ENCODE measurements around the gene TNFSF10.

Gene TNFSF10

DNA sequence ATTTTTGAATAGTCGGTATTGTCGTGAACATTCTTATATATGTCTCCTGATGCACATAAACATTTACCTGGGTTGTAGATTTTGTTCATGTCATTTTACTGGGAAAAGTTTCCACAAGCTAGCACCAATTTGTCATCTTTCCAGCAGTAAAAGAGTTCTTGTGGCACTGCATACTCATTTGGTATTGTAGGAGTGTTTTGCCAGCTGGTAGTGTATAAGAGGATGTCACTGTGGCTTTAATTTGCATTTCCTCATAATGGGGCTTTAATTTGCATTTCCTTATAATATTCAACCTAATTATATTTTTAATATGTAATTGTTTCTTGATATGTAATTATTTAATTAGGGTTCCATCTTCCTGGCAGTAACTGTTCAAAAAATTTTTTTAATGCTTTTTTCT lies 21.2 kb upstream of the TNFSF10 start:
- H3K4me3 ChIP-seq (ENCODE audit: control insufficient read depth, low read depth, low read length), result no peak overlapping the region
- TF ChIP-seq, protein P1, sequence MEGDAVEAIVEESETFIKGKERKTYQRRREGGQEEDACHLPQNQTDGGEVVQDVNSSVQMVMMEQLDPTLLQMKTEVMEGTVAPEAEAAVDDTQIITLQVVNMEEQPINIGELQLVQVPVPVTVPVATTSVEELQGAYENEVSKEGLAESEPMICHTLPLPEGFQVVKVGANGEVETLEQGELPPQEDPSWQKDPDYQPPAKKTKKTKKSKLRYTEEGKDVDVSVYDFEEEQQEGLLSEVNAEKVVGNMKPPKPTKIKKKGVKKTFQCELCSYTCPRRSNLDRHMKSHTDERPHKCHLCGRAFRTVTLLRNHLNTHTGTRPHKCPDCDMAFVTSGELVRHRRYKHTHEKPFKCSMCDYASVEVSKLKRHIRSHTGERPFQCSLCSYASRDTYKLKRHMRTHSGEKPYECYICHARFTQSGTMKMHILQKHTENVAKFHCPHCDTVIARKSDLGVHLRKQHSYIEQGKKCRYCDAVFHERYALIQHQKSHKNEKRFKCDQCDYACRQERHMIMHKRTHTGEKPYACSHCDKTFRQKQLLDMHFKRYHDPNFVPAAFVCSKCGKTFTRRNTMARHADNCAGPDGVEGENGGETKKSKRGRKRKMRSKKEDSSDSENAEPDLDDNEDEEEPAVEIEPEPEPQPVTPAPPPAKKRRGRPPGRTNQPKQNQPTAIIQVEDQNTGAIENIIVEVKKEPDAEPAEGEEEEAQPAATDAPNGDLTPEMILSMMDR (conservative IDR thresholded peaks at IDR 0.05; ENCODE audit: control insufficient read depth, insufficient read depth, low read depth, low read length), result no peak
- DNase-seq (ENCODE audit: low read depth), result no peak

DNA sequence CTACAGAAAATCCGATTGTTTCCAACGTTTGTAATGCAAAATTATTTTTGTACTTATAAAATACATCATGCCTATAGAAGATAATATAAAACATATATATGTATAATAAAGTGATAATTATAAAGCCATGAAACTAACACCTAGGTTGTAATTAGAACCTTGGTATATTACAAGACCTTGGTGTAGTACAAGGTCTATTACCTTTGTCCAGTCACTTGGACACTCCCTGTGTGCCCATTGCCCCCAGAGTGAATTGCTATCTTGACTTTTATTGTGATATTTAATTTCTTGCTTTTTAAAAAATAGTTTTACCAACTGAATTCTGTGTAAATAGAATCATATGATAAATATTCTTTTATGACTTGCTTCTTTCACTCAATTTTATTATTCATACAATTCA lies 20.7 kb upstream of the TNFSF10 start:
- DNase-seq (ENCODE audit: low read depth), result no peak
- H3K4me3 ChIP-seq (ENCODE audit: control insufficient read depth, low read depth, low read length), result no peak overlapping the region
- TF ChIP-seq, protein P1 (conservative IDR thresholded peaks at IDR 0.05; ENCODE audit: control insufficient read depth, insufficient read depth, low read depth, low read length), result no peak

DNA sequence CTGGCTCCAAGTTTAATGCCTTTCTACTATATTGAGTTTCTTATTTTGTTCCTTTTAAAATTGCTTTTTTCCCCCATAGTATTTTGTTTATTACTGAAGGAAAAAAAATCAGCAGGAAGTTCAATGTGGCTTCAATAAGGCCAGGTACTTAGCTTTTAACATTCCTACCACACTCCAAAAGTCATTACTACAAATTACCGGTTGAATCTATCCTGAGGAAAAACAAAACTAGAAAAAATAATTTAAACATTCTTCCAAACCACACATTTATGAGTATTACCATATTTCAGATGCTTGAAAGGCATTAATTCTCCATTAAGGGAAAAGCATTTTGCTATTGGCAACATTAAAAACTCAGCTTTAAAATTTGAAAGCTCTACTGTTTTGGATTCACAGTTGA lies 20.2 kb upstream of the TNFSF10 start:
- DNase-seq (ENCODE audit: low read depth), result no peak
- H3K4me3 ChIP-seq (ENCODE audit: control insufficient read depth, low read depth, low read length), result no peak overlapping the region
- TF ChIP-seq, protein P1 (conservative IDR thresholded peaks at IDR 0.05; ENCODE audit: control insufficient read depth, insufficient read depth, low read depth, low read length), result no peak

DNA sequence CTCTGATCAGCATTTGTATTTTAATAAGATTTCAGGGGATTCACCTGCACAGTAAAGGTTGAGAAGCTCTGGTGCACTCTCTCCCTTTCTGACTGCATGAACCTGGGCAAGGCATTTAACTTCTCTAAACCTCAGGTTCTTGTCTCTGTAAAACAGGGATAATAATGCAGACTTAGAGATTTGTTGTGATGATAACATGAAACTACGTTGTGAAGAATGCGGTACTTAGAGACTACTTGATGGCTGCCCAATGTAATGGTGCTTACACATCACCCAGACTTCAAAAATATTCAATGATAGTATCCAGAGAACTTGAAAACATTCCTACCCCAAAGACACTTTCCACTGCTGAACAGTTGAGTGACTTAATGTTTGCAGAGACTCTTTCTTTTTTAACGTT lies 19.8 kb upstream of the TNFSF10 start:
- TF ChIP-seq, protein P1 (conservative IDR thresholded peaks at IDR 0.05; ENCODE audit: control insufficient read depth, insufficient read depth, low read depth, low read length), result no peak
- no peak overlapping the region for H3K4me3 ChIP-seq (ENCODE audit: control insufficient read depth, low read depth, low read length)
- no peak for DNase-seq (ENCODE audit: low read depth)

DNA sequence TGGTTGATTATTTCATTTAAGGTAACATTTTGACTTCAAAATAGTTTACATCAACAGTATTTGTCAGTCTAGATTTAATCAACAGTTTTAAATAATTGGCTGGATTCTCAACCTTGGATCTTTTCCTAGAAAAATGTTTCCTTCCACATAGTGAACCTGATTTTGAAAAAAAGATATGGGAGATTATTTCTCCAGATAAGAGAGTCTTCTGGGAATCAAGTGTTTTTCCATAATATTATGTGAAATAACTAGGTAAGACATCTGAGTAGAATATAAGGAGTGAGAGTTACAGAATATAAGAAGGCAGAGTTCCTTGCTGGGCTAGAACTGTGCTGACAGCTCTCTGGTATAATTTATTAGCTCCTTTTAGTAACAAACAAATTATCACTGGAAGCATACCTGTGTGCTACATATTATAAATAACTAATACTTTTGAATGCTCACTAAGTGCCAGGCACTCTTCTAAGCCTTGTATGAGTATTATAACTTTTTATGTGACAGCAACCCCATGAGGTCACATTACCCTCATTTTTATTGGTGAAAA lies 18.8 kb upstream of the TNFSF10 start:
- H3K4me3 ChIP-seq (ENCODE audit: control insufficient read depth, low read depth, low read length), result no peak overlapping the region
- no peak for DNase-seq (ENCODE audit: low read depth)
- TF ChIP-seq, protein P1 (conservative IDR thresholded peaks at IDR 0.05; ENCODE audit: control insufficient read depth, insufficient read depth, low read depth, low read length), result no peak

DNA sequence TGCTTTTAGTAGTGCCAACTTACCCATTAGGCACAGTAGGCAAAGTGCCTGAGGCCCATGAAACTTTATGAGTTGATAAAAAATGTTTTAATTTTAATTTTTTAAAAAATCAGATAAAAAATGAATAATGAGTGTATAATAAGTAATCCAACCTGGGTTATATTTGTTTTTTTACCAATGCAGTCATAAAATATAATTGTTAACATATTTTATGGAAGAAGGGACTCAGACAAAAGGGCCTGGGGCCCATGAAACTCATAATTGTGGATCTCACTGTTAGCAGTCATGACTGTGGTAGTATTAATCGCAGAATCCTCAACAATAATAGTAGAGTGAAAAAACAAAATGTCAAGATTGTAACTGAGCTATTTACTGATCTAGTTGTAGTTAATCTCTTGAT lies 16.8 kb upstream of the TNFSF10 start:
- TF ChIP-seq, protein P1 (conservative IDR thresholded peaks at IDR 0.05; ENCODE audit: control insufficient read depth, insufficient read depth, low read depth, low read length), result no peak
- no peak for DNase-seq (ENCODE audit: low read depth)
- H3K4me3 ChIP-seq (ENCODE audit: control insufficient read depth, low read depth, low read length), result no peak overlapping the region

DNA sequence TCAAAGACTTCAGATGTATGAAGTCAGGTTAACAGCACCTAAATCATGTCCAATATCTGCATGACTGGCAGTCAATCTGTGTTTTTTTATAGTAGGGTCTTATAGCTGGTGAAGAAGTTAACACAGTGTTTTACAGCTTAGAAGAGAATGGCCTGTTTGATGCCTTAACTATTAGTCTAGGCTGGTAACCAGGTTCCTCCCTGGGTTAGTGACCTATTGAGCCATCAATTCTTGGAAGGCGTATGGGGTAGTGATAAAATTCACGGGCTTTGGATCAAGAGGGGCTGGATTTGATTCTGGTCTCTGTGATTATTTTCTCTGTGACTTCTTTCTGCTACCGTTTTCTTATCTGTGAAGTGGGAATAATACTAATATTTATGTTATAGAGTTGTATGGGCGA lies 16.0 kb upstream of the TNFSF10 start:
- TF ChIP-seq, protein P1 (conservative IDR thresholded peaks at IDR 0.05; ENCODE audit: control insufficient read depth, insufficient read depth, low read depth, low read length), result no peak
- no peak overlapping the region for H3K4me3 ChIP-seq (ENCODE audit: control insufficient read depth, low read depth, low read length)
- no peak for DNase-seq (ENCODE audit: low read depth)
